ENCODE data around the gene OR8B4.
"Not testable (repeated sequence)": the region's sequence is repeated elsewhere in the genome, so short reads cannot be mapped to it uniquely, and the experiment has no call there.

OR8B4 gene

GRCh38 chr11:124424384-124424921 is at the start of gene OR8B4:
TSS of gene OR8B4 (minus strand) at chr11:124424871. CDS start at chr11:124424871, 0 bp downstream.
- no peak for DNase-seq

- DNase-seq, result no peak
Measured at GRCh38 chr11:124474079-124474478, 49.4 kb upstream of the OR8B4 start.

- DNase-seq, result no peak
Measured at GRCh38 chr11:124473476-124473875, 48.8 kb upstream of the OR8B4 start.

- no peak for DNase-seq
Measured at GRCh38 chr11:124470561-124471227, 46.0 kb upstream of the OR8B4 start.

GRCh38 chr11:124467381-124467927 is 42.8 kb upstream of the OR8B4 start:
- DNase-seq, result no peak

- DNase-seq, result no peak
Measured at GRCh38 chr11:124465368-124465767, 40.7 kb upstream of the OR8B4 start.

- no peak for DNase-seq
Measured at GRCh38 chr11:124463990-124464389, 39.3 kb upstream of the OR8B4 start.

- DNase-seq, result no peak
Measured at GRCh38 chr11:124463324-124463723, 38.7 kb upstream of the OR8B4 start.

GRCh38 chr11:124460459-124460858 is 35.8 kb upstream of the OR8B4 start:
- DNase-seq, result no peak

- not testable (repeated sequence) for DNase-seq
Measured at GRCh38 chr11:124459379-124459778, 34.7 kb upstream of the OR8B4 start.

- DNase-seq, result no peak
Measured at GRCh38 chr11:124454552-124454951, 29.9 kb upstream of the OR8B4 start.

GRCh38 chr11:124446916-124447315 is 22.2 kb upstream of the OR8B4 start:
- no peak for DNase-seq

- DNase-seq, result no peak
Measured at GRCh38 chr11:124445646-124446150, 21.0 kb upstream of the OR8B4 start, which contains the start of gene OR8B8. TSS of gene OR8B8 (minus strand) at chr11:124445696. CDS start at chr11:124441085, 4,611 bp downstream.

GRCh38 chr11:124442847-124443246 is 18.2 kb upstream of the OR8B4 start:
- no peak for DNase-seq

GRCh38 chr11:124442442-124442841 is 17.8 kb upstream of the OR8B4 start:
- DNase-seq, result no peak

GRCh38 chr11:124441519-124441918 is 16.8 kb upstream of the OR8B4 start:
- DNase-seq, result no peak

GRCh38 chr11:124441081-124441480 is 16.4 kb upstream of the OR8B4 start:
- DNase-seq, result no peak

- no peak for DNase-seq
Measured at GRCh38 chr11:124440608-124441007, 15.9 kb upstream of the OR8B4 start.

GRCh38 chr11:124434699-124435098 is 10.0 kb upstream of the OR8B4 start:
- no peak for DNase-seq

GRCh38 chr11:124429599-124429998 is 4.9 kb upstream of the OR8B4 start:
- no peak for DNase-seq

GRCh38 chr11:124421043-124421442 is 3.6 kb downstream of the OR8B4 start:
- DNase-seq, result no peak

GRCh38 chr11:124415356-124415923 is 9.2 kb downstream of the OR8B4 start:
- peak; percentile 33 for DNase-seq

GRCh38 chr11:124409906-124410305 is 14.8 kb downstream of the OR8B4 start:
- DNase-seq, result no peak

GRCh38 chr11:124405581-124405980 is 19.1 kb downstream of the OR8B4 start:
- no peak for DNase-seq

Data from NCI-H510A treated with DMSO at 0.1 percent for 48 hours (cell line).